ENCODE measurements around the gene MARK3.

The MARK3 gene

DNA sequence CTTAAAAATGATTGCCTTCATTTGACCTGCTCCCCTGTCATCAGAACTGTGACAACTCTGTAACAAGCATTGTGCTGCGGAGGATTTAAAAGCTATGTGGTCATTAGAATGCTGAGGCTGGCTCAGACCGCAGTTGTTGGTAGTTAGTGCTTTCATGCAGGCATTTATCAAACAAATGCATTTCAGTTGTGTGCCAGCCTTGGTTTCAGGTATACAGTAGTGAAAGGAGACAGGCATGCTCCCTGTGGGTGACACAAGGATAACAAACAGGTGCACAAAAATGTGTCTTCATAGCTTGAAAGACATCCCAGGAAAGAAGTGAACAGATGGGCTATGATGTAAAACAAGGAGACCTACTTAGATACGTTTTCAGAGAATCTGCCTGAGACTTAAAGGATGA is 60.6 kb downstream of the MARK3 start:
- TF ChIP-seq Cebpa-rat (IDR thresholded peaks at IDR 0.05), result no peak
- no peak overlapping the region for H3K4me2 ChIP-seq
- peaks cover 21% of the 10 kb centered on the region for H3K4me1 ChIP-seq
- H3K9ac ChIP-seq, result no peak overlapping the region
- H4K20me1 ChIP-seq, result peaks cover 86% of the 10 kb centered on the region
- no peaks in the 10 kb centered on the region for H3K9me3 ChIP-seq
- H3K27me3 ChIP-seq, result no peaks in the 10 kb centered on the region
- no peak overlapping the region for H3K4me3 ChIP-seq
- no peak overlapping the region for H3K27ac ChIP-seq
- peaks cover 25% of the 10 kb centered on the region for H3K36me3 ChIP-seq

DNA sequence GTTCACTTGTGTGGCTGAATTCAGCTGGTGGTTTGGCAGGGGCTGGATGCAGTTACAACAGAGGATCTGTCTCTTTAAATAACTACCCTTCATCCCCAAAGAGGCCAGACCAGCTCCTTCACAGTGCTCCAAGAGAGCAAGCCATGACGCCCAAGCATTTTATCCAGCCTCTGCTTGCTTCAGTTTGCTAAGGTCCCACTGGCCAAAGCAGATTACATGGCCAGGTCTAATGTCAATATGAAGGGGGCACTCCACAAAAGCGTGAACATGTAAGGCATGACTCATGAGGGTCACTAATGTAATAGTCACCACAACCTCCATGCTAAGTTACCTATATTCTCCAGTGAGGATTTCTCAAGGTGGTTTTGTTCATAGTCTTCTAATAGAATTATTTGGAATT is 62.9 kb downstream of the MARK3 start:
- no peaks in the 10 kb centered on the region for H3K9me3 ChIP-seq
- no peak overlapping the region for H3K4me3 ChIP-seq
- no peak overlapping the region for H3K9ac ChIP-seq
- peaks cover 81% of the 10 kb centered on the region for H4K20me1 ChIP-seq
- H3K27me3 ChIP-seq, result no peaks in the 10 kb centered on the region
- no peak for TF ChIP-seq Cebpa-rat (IDR thresholded peaks at IDR 0.05)
- H3K36me3 ChIP-seq, result peaks cover 33% of the 10 kb centered on the region
- no peak overlapping the region for H3K27ac ChIP-seq
- peak overlapping the region; percentile 35 for H3K4me2 ChIP-seq
- peaks cover 21% of the 10 kb centered on the region for H3K4me1 ChIP-seq

DNA sequence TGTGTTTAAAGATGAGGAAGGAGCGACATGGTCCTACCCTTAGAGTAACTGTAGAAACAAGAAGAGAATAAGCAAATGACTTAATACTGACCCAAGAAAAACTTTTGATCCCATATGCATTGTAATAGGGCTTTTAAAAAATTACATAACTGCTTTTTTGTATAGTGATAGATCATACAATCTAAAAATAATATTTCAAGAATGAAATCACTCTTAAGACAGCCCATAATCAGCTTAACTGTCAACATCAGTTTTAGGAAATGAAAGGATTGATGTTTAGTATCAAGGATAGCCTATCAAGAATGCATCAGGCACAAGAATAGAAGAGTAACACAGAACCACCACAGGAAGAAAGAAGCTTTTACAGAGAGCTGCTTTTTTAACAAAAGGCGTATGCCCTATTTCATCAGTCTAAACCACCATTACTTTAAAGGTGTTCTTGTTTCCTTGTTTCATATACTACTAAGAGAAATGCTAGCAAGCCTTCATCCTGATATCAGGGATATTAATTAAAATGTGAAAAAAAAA is 64.5 kb downstream of the MARK3 start:
- peaks cover 72% of the 10 kb centered on the region for H4K20me1 ChIP-seq
- H3K4me3 ChIP-seq, result no peak overlapping the region
- no peak for TF ChIP-seq Cebpa-rat (IDR thresholded peaks at IDR 0.05)
- H3K9me3 ChIP-seq, result no peaks in the 10 kb centered on the region
- no peak overlapping the region for H3K4me2 ChIP-seq
- H3K27me3 ChIP-seq, result no peaks in the 10 kb centered on the region
- peaks cover 21% of the 10 kb centered on the region for H3K4me1 ChIP-seq
- no peak overlapping the region for H3K9ac ChIP-seq
- H3K27ac ChIP-seq, result no peak overlapping the region
- H3K36me3 ChIP-seq, result peaks cover 43% of the 10 kb centered on the region

DNA sequence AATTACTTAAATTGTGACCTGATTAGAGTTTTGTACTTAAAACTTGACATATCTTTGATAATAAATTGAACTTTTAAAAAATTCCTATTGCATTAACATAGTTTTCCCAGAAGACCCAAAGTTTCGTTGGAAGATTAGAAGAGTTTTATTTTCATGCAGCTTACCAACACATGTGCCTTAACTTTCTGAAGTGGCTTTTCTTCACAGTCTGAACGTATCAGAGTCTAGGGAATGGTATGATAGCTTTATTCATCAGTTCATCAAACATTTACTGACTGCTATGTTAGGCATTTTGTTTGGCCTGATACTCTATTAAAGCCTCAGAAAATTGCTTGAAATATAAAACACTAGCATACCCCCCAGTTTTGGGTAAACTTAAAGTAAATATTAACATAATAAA is 65.2 kb downstream of the MARK3 start:
- no peaks in the 10 kb centered on the region for H3K27me3 ChIP-seq
- peaks cover 21% of the 10 kb centered on the region for H3K4me1 ChIP-seq
- no peaks in the 10 kb centered on the region for H3K9me3 ChIP-seq
- H3K27ac ChIP-seq, result no peak overlapping the region
- peaks cover 65% of the 10 kb centered on the region for H4K20me1 ChIP-seq
- peaks cover 48% of the 10 kb centered on the region for H3K36me3 ChIP-seq
- H3K4me3 ChIP-seq, result no peak overlapping the region
- no peak for TF ChIP-seq Cebpa-rat (IDR thresholded peaks at IDR 0.05)
- no peak overlapping the region for H3K4me2 ChIP-seq
- H3K9ac ChIP-seq, result no peak overlapping the region

DNA sequence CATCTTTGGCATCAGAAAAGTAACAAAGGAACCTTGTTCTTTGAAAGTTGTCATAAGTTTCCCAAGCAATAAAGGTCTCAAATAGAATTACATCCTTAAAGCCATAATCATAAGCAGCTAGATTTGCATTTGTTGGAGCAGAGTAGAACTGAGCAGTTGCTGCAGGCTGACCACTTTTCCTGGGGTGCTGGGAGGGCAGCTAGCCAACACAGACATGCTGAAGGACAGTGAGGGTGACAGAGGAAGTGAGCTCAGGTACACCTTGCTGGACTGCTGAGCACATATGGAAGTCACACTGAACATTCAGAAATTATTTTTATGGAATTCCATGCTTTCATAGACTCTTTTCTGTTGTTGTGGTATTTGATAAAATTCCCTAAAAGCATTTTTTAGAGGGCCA is 66.2 kb downstream of the MARK3 start:
- no peak for TF ChIP-seq Cebpa-rat (IDR thresholded peaks at IDR 0.05)
- Histone ChIP-seq H3K9me3 (no peaks in the 10 kb centered on the region), H4K20me1 (peaks cover 61% of the 10 kb centered on the region)

DNA sequence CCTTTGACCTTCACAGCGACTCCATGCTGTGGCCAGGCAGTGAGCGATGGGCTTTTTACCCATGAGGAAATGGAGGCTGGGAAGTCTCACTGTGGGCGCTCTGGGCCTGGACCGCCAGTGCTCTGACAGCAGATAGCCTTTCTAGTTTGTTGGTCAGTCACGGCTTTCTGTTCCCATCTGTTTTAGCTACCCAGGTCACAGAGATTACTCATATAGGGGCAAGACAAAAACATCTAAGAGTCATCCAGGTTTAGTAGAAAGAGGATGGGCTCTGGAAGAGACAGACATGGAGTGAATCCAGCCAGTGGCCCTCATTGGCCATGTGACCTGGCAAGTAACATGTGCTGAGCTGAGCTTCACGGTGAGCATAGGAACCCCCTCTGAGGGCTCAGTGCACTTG is 68.6 kb downstream of the MARK3 start:
- no peak overlapping the region for H3K4me3 ChIP-seq
- H3K9ac ChIP-seq, result no peak overlapping the region
- H3K27me3 ChIP-seq, result no peaks in the 10 kb centered on the region
- peaks cover 39% of the 10 kb centered on the region; the same call in 1 of the 2 replicates for H4K20me1 ChIP-seq
- no peak for TF ChIP-seq Cebpa-rat (IDR thresholded peaks at IDR 0.05)
- peaks cover 62% of the 10 kb centered on the region for H3K36me3 ChIP-seq
- H3K4me1 ChIP-seq, result no peaks in the 10 kb centered on the region
- H3K4me2 ChIP-seq, result no peak overlapping the region
- no peaks in the 10 kb centered on the region for H3K9me3 ChIP-seq
- H3K27ac ChIP-seq, result no peak overlapping the region

More for the DNA sequence above, 66.2 kb downstream of the MARK3 start:
- H3K9ac ChIP-seq, result no peak overlapping the region
- no peaks in the 10 kb centered on the region for H3K27me3 ChIP-seq
- no peak overlapping the region for H3K27ac ChIP-seq
- H3K4me1 ChIP-seq, result peaks cover 18% of the 10 kb centered on the region
- H3K36me3 ChIP-seq, result peaks cover 47% of the 10 kb centered on the region
- H3K4me2 ChIP-seq, result no peak overlapping the region
- no peak overlapping the region for H3K4me3 ChIP-seq

DNA sequence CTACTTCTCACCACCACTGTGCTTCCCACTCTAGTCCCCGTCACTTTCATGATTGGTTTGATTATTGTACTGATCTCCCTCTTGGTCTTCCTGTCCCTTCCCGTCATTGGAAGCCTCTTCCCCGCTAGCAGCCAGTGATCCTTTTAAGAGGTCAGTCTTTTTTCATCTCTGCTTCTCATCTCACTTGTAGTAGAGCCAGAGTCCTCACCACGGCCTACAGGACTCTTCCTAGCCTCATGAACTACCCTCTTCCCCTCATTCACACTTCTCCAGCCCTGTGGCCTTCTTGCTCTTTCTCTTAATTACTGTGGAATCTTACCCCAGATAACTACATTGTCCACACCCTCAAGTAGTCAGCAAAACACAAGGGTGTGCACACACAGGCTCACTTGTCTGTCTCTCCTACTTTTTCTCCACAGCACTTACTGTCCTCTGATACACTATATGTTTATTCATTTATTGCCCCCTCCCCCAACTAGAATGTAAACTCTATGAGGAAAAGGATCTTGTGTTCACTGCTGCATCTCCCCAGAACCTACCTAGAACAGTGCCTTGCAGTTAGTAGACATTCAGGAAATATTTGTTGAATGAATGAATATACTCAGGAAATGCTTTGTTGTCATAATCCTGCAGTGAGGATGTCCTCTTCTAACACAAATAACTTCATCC is 71.1 kb downstream of the MARK3 start:
- H3K27ac ChIP-seq, result no peak overlapping the region
- H3K4me2 ChIP-seq, result no peak overlapping the region
- peaks cover 65% of the 10 kb centered on the region for H3K36me3 ChIP-seq
- H3K4me1 ChIP-seq, result no peaks in the 10 kb centered on the region
- H3K9ac ChIP-seq, result no peak overlapping the region
- peaks cover 24% of the 10 kb centered on the region; the same call in 1 of the 2 replicates for H4K20me1 ChIP-seq
- no peak overlapping the region for H3K4me3 ChIP-seq
- TF ChIP-seq Cebpa-rat (IDR thresholded peaks at IDR 0.05), result no peak
- H3K9me3 ChIP-seq, result no peaks in the 10 kb centered on the region
- no peaks in the 10 kb centered on the region for H3K27me3 ChIP-seq

DNA sequence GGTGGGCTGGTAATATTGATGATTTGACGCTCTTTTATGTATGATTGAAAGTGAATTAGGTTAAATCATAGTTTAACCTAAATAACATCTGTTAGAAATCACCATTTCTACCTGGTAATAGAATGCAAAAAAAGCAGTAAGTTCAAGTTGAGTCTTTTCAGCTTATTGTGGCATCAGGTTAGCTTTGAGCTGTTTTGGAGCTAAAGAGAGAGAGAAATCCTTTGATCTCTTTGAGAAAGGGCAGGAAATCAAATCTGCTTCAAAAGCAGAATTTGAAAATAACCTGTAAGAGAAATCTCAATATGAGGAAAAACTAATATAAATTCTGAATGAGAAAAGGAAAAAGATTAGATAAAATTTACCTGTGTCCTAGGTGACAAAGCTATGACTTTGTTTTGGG is 75.2 kb downstream of the MARK3 start:
- H3K4me3 ChIP-seq, result no peak overlapping the region
- no peak for TF ChIP-seq Cebpa-rat (IDR thresholded peaks at IDR 0.05)
- H3K4me1 ChIP-seq, result no peaks in the 10 kb centered on the region
- H3K4me2 ChIP-seq, result no peak overlapping the region
- H3K27me3 ChIP-seq, result no peaks in the 10 kb centered on the region
- peaks cover 67% of the 10 kb centered on the region for H3K36me3 ChIP-seq
- H3K9ac ChIP-seq, result no peak overlapping the region
- H4K20me1 ChIP-seq, result peaks cover 15% of the 10 kb centered on the region; the same call in 1 of the 2 replicates
- no peak overlapping the region for H3K27ac ChIP-seq
- no peaks in the 10 kb centered on the region for H3K9me3 ChIP-seq

DNA sequence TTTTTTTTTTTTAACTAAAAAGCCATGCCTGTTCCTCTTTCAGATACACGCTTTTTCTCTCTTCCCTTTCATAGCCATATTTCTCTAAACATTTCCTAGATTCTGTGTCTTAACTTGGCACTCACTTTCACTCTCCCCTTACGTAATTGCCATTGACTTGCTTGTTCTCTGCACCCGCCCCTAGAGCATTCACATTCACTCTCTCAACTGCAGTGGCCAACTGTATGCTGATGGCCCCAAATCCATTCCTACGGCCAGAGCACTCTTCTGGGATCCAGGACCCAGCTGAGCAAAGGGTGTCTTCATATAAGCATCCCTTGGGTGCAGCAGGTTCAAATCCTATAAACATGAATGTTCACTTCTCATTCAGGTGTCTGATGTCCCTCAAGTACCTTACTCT is 77.9 kb downstream of the MARK3 start:
- Histone ChIP-seq H3K4me3 (no peak overlapping the region), H3K36me3 (peaks cover 75% of the 10 kb centered on the region), H3K27ac (no peak overlapping the region), H3K4me1 (no peaks in the 10 kb centered on the region), H3K9ac (no peak overlapping the region), H3K4me2 (no peak overlapping the region), H3K27me3 (no peaks in the 10 kb centered on the region), H4K20me1 (peaks cover 7% of the 10 kb centered on the region; the same call in 1 of the 2 replicates), H3K9me3 (no peaks in the 10 kb centered on the region)
- TF ChIP-seq Cebpa-rat (IDR thresholded peaks at IDR 0.05), result no peak

DNA sequence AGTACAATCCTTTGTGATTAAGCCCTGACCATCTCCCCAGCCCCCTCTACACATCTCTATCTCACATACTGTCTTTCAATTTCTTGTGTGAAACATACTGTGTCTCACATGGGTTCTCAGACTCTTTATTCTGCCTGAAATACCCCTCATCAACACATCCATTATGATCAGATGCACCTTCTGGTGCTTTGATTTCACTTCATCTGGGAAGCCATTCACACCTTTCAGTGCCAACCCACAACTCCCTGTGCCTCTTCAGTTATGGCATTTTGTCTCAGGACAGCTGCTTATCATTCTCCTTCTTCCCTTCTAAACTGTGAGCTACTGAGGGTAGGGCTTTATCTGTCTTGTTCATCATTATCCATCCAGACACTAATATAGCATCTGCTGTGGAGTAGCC is 78.6 kb downstream of the MARK3 start:
- Histone ChIP-seq H3K27ac (no peak overlapping the region), H3K4me3 (no peak overlapping the region), H3K27me3 (no peaks in the 10 kb centered on the region), H3K9me3 (no peaks in the 10 kb centered on the region), H3K36me3 (peaks cover 78% of the 10 kb centered on the region), H3K4me1 (no peaks in the 10 kb centered on the region), H3K9ac (no peak overlapping the region), H4K20me1 (peaks cover 7% of the 10 kb centered on the region; the same call in 1 of the 2 replicates), H3K4me2 (no peak overlapping the region)
- no peak for TF ChIP-seq Cebpa-rat (IDR thresholded peaks at IDR 0.05)
